CD4-positive, alpha-beta T cell (primary cell): ENCODE results near the gene INKA1. TPM values are rescaled to one million over a fixed set of nuclear protein-coding genes. Genes with fewer than 3 reads are reported as not detected.

Source experiments
- ATAC-seq: fragments of 200-7000 bp; cut with Tn5 transposase; one replicate; pipeline ENCODE4 v1.10.0; 2022; ENCODE audit warnings: mild to moderate bottlenecking; ENCODE audit not compliant: poor library complexity
- CTCF ChIA-PET: fragments of 350-600 bp; sonication (Branson Sonifier 250); formaldehyde crosslinking; loops from one replicate; lab custom pipeline; 2021; ENCODE audit warnings: antibody characterized with exemption, inconsistent platforms; lab: Charles Lee
- POLR2A ChIA-PET: fragments of 350-600 bp; sonication (Branson Sonifier 250); formaldehyde crosslinking; loops from one replicate; lab custom pipeline; 2021; ENCODE audit warnings: antibody characterized with exemption, inconsistent platforms; lab: Charles Lee
- DNase-seq, 14 experiments: peaks; one replicate each; pipeline ENCODE4 v3.0.0-alpha.2; 2013 to 2020; ENCODE audit warnings: mixed read lengths in 2 of 14
- H3K27ac ChIP-seq, 2 donors: one replicate each; pipeline versions ENCODE4 v1.5.1 to v1.7.0; 2013; ENCODE audit warnings: low read length in 2 of 2, low read depth in 1 of 2, mild to moderate bottlenecking in 1 of 2
- H3K27me3 ChIP-seq, 2 experiments: 1 replicate in 1 of 2; 2 replicates in 1 of 2; pipeline versions ENCODE4 v1.6.1 to v1.7.0; 2013; ENCODE audit warnings: low read length in 2 of 2, control low read depth in 1 of 2, mild to moderate bottlenecking in 1 of 2, moderate library complexity in 1 of 2; ENCODE audit not compliant: insufficient read depth in 2 of 2, control insufficient read depth in 1 of 2
- H3K36me3 ChIP-seq: one replicate; pipeline ENCODE4 v1.6.1; 2013; ENCODE audit warnings: low read length, control low read depth; ENCODE audit not compliant: insufficient read depth
- H3K4me1 ChIP-seq: one replicate; pipeline ENCODE4 v1.6.1; 2013; ENCODE audit warnings: low read length, control low read depth; ENCODE audit not compliant: insufficient read depth
- H3K4me3 ChIP-seq: one replicate; pipeline ENCODE4 v1.5.1; 2013; ENCODE audit warnings: mild to moderate bottlenecking, low read length, moderate library complexity
- H3K9me3 ChIP-seq, 2 experiments: 1 replicate in 1 of 2; 2 replicates in 1 of 2; pipeline versions ENCODE4 v1.6.1 to v1.7.0; 2013; ENCODE audit warnings: low read length in 2 of 2, mild to moderate bottlenecking in 2 of 2, control low read depth in 1 of 2, moderate library complexity in 1 of 2; ENCODE audit not compliant: control insufficient read depth in 1 of 2, insufficient read depth in 1 of 2
- H3K27ac Mint-ChIP-seq: one replicate; pipeline ENCODE4 v1.8.0; 2020; ENCODE audit warnings: mixed read lengths
- H3K27me3 Mint-ChIP-seq: one replicate; pipeline ENCODE4 v1.8.0; 2021; ENCODE audit warnings: mixed read lengths
- H3K36me3 Mint-ChIP-seq: one replicate; pipeline ENCODE4 v1.8.0; 2021; ENCODE audit warnings: low read depth, mixed read lengths
- H3K4me1 Mint-ChIP-seq: one replicate; pipeline ENCODE4 v1.8.0; 2021; ENCODE audit warnings: low read depth, mixed read lengths
- H3K4me3 Mint-ChIP-seq: one replicate; pipeline ENCODE4 v1.8.0; 2020; ENCODE audit warnings: mild to moderate bottlenecking, mixed read lengths
- H3K9me3 Mint-ChIP-seq: one replicate; pipeline ENCODE4 v1.8.0; 2020; ENCODE audit warnings: mixed read lengths
- CTCF ChIP-seq: fragments of 200-600 bp; IDR thresholded peaks from one replicate; pipeline ENCODE4 v1.8.0; 2022; ENCODE audit warnings: antibody characterized with exemption, mild to moderate bottlenecking
- intact Hi-C, 2 experiments: fragments of 100-400 bp; cut with DNase I in 1 of 2; cut with micrococcal nuclease in 1 of 2; formaldehyde crosslinking; loops; one replicate each; pipeline versions ENCODE4 v1.15.1 to v1.9.0; 2023 to 2025; cut with DNase I, micrococcal nuclease
- microRNA-seq: library from miRNA; unstranded; fragments of <30 nt; microRNA quantifications from one replicate; pipeline ENCODE4 v1.2.0, GENCODE V29; 2021; ENCODE audit warnings: borderline microRNAs expressed, borderline replicate concordance
- total RNA-seq, 174 experiments: library from RNA in 2 of 174; stranded (reverse) in 2 of 174; gene quantifications; one replicate each; pipeline ENCODE4 v1.2.3 and lab custom pipeline; 2021 to 2026

The INKA1 gene
- total RNA-seq, 2 experiments from 2014 or later: 0.85 to 0.87 TPM

- Histone ChIP-seq H3K27me3 (no peaks in the 10 kb centered on the region), H3K9me3 (no peaks in the 10 kb centered on the region), H3K4me3 (no peak overlapping the region), H3K36me3 (peaks cover 2% of the 10 kb centered on the region), H3K27ac (no peak overlapping the region), H3K4me1 (peaks cover 3% of the 10 kb centered on the region)
- intact Hi-C loops: loop anchor here in 1 of 2 experiments (5.0 kb wide), 1 partner anchor 64 kb away; no protein-coding TSS in a partner anchor
- ATAC-seq (no peak), DNase-seq (no peak)
- H3K27ac Mint-ChIP-seq: no peak overlapping the region
- H3K4me1 Mint-ChIP-seq: no peaks in the 10 kb centered on the region
- H3K9me3 Mint-ChIP-seq: no peaks in the 10 kb centered on the region
- no peak for TF ChIP-seq CTCF
- POLR2A ChIA-PET: interaction anchor here (2.8 kb wide), 1 partner anchor 40 kb away, joined by 11 read pairs; the partner anchor contains the start of gene INKA1
- no peaks in the 10 kb centered on the region for H3K27me3 Mint-ChIP-seq
- CTCF ChIA-PET: no interaction called here
- H3K4me3 Mint-ChIP-seq: no peak overlapping the region
- H3K36me3 Mint-ChIP-seq: no peaks in the 10 kb centered on the region
Observed at GRCh38 chr3:49842843-49843517, 39.9 kb downstream of the INKA1 start.

GRCh38 chr3:49844464-49845183 is 41.6 kb downstream of the INKA1 start:
- ATAC-seq: no peak
- no peaks in the 10 kb centered on the region for H3K4me1 Mint-ChIP-seq
- intact Hi-C loops: loop anchor here in 1 of 2 experiments (5.0 kb wide), 2 partner anchors 63 to 793 kb away; no protein-coding TSS in a partner anchor
- Histone ChIP-seq H3K9me3 (no peaks in the 10 kb centered on the region), H3K4me3 (no peak overlapping the region), H3K36me3 (peaks cover 2% of the 10 kb centered on the region), H3K4me1 (no peaks in the 10 kb centered on the region), H3K27ac (no peak overlapping the region), H3K27me3 (no peaks in the 10 kb centered on the region)
- H3K27me3 Mint-ChIP-seq: no peaks in the 10 kb centered on the region
- CTCF ChIA-PET: interaction anchor here (1.1 kb wide), 1 partner anchor 42 kb away, joined by 5 read pairs; the partner anchor contains the start of gene INKA1
- H3K27ac Mint-ChIP-seq: no peak overlapping the region
- TF ChIP-seq CTCF: no peak
- DNase-seq: no peak
- H3K36me3 Mint-ChIP-seq: no peaks in the 10 kb centered on the region
- POLR2A ChIA-PET: interaction anchor here (1.4 kb wide), 1 partner anchor 42 kb away, joined by 6 read pairs; the partner anchor contains the start of gene INKA1
- no peak overlapping the region for H3K4me3 Mint-ChIP-seq
- H3K9me3 Mint-ChIP-seq: no peaks in the 10 kb centered on the region

- no peaks in the 10 kb centered on the region for H3K36me3 Mint-ChIP-seq
- DNase-seq (no peak), ATAC-seq (no peak)
- Histone ChIP-seq H3K27ac (no peak overlapping the region), H3K36me3 (peaks cover 2% of the 10 kb centered on the region), H3K4me3 (no peak overlapping the region), H3K9me3 (no peaks in the 10 kb centered on the region), H3K27me3 (no peaks in the 10 kb centered on the region), H3K4me1 (no peaks in the 10 kb centered on the region)
- no peak overlapping the region for H3K4me3 Mint-ChIP-seq
- intact Hi-C loops: loop anchor here in 1 of 2 experiments (5.0 kb wide), 1 partner anchor 792 kb away; no protein-coding TSS in a partner anchor
- H3K27ac Mint-ChIP-seq: no peak overlapping the region
- ChIA-PET CTCF (interaction anchor here (0.6 kb wide), 1 partner anchor 102 kb away, joined by 3 read pairs; no protein-coding TSS in a partner anchor), POLR2A (interaction anchor here (0.6 kb wide), 1 partner anchor 124 kb away, joined by 3 read pairs; no protein-coding TSS in a partner anchor)
- H3K9me3 Mint-ChIP-seq: no peaks in the 10 kb centered on the region
- TF ChIP-seq CTCF: no peak
- no peaks in the 10 kb centered on the region for H3K27me3 Mint-ChIP-seq
- H3K4me1 Mint-ChIP-seq: no peaks in the 10 kb centered on the region
Observed at GRCh38 chr3:49845694-49846093, 42.6 kb downstream of the INKA1 start.

Small RNAs within 50 kb of the gene (microRNA-seq; reads per million reads assigned to microRNA genes)
- gene MIR5193: 2.6 reads per million, percentile 12 among the genes with 10 or more reads in this experiment

Other genes starting within 250 kb of the INKA1 start
- under 1 TPM; 0.08 to 0.11 TPM for gene BSN, start 248.8 kb upstream of the INKA1 start, total RNA-seq
- gene APEH, start 128.9 kb upstream of the INKA1 start, total RNA-seq: 10 to 100 TPM; 44.3 to 45.5 TPM
- gene MST1, start 113.8 kb upstream of the INKA1 start, total RNA-seq: 1 to 10 TPM; 7.8 TPM
- 10 to 100 TPM; 28.8 to 29.7 TPM for gene RNF123, start 113.7 kb upstream of the INKA1 start, total RNA-seq
- 1 to 10 TPM in 1 of 2 experiments, under 1 TPM in 1; 0.82 to 1.3 TPM for gene AMIGO3, start 83.6 kb upstream of the INKA1 start, total RNA-seq
- 10 to 100 TPM; 39.0 to 41.4 TPM for gene GMPPB, start 79.3 kb upstream of the INKA1 start, total RNA-seq
- gene IP6K1, start 16.7 kb upstream of the INKA1 start, total RNA-seq: 10 to 100 TPM; 33.3 to 36.0 TPM
- gene CDHR4, start 3.4 kb upstream of the INKA1 start, total RNA-seq: under 1 TPM in 1 of 2 experiments, not detected in 1; 0.17 TPM
- 100 to 1,000 TPM; 208 to 213 TPM for gene UBA7, start 10.7 kb downstream of the INKA1 start, total RNA-seq
- 1 to 10 TPM; 2.4 TPM for gene TRAIP, start 53.3 kb downstream of the INKA1 start, total RNA-seq
- gene CAMKV, start 66.6 kb downstream of the INKA1 start, total RNA-seq: under 1 TPM in 1 of 2 experiments, not detected in 1; 0.28 TPM
- gene MST1R, start 100.6 kb downstream of the INKA1 start, total RNA-seq: under 1 TPM; 0.55 to 0.89 TPM
- 1 to 10 TPM in 1 of 2 experiments, under 1 TPM in 1; 0.85 to 1.3 TPM for gene MON1A, start 126.5 kb downstream of the INKA1 start, total RNA-seq
- gene RBM6, start 136.9 kb downstream of the INKA1 start, total RNA-seq: 100 to 1,000 TPM in 1 of 2 experiments, 10 to 100 TPM in 1; 99.3 to 106 TPM